GOT3 (cell line): ENCODE data around the gene ERGIC1.

ENCODE experiments used
- DNase-seq: peaks from one replicate; lab custom pipeline; 2025; ENCODE audit warnings: mixed read lengths; lab: John Stamatoyannopoulos, UW

ERGIC1 gene

GRCh38 chr5:172866378-172866777, 32.3 kb downstream of the ERGIC1 start:
- DNase-seq, result no peak

- DNase-seq, result no peak
These were observed 33.0 kb downstream of the ERGIC1 start for GRCh38 chr5:172866802-172867748.

GRCh38 chr5:172867761-172868435, 33.8 kb downstream of the ERGIC1 start:
- no peak for DNase-seq

GRCh38 chr5:172868436-172868923, 34.4 kb downstream of the ERGIC1 start:
- no peak for DNase-seq

- DNase-seq, result peak; percentile 49
These were observed 35.0 kb downstream of the ERGIC1 start for GRCh38 chr5:172868924-172869591.

GRCh38 chr5:172869691-172870090, 35.6 kb downstream of the ERGIC1 start:
- no peak for DNase-seq

- no peak for DNase-seq
These were observed 36.3 kb downstream of the ERGIC1 start for GRCh38 chr5:172870291-172870714.

- DNase-seq, result no peak
These were observed 36.8 kb downstream of the ERGIC1 start for GRCh38 chr5:172870715-172871461.

GRCh38 chr5:172871536-172871935, 37.5 kb downstream of the ERGIC1 start:
- DNase-seq, result no peak

GRCh38 chr5:172871982-172872381, 37.9 kb downstream of the ERGIC1 start:
- no peak for DNase-seq

GRCh38 chr5:172872997-172873491, 39.0 kb downstream of the ERGIC1 start:
- no peak for DNase-seq

- no peak for DNase-seq
These were observed 39.5 kb downstream of the ERGIC1 start for GRCh38 chr5:172873513-172873912.

- no peak for DNase-seq
These were observed 40.8 kb downstream of the ERGIC1 start for GRCh38 chr5:172874647-172875504.

- DNase-seq, result no peak
These were observed 41.6 kb downstream of the ERGIC1 start for GRCh38 chr5:172875505-172876279.

GRCh38 chr5:172876578-172876977, 42.5 kb downstream of the ERGIC1 start:
- DNase-seq, result no peak

GRCh38 chr5:172877466-172878260, 43.6 kb downstream of the ERGIC1 start:
- no peak for DNase-seq

- DNase-seq, result no peak
These were observed 44.5 kb downstream of the ERGIC1 start for GRCh38 chr5:172878585-172878932.

GRCh38 chr5:172878933-172879752, 45.1 kb downstream of the ERGIC1 start:
- no peak for DNase-seq
